Natural killer cell (primary cell): ENCODE results near the gene TXNDC16. TPM values are rescaled to one million over a fixed set of nuclear protein-coding genes. Genes with fewer than 3 reads are reported as not detected.

ENCODE experiments used
- ATAC-seq, 3 donors: fragments of 150-1000 bp in 2 of 3; fragments of 200-7000 bp in 1 of 3; cut with Tn5 transposase; 1 replicate in 1 of 3; 2 replicates in 2 of 3; pipeline ENCODE4 v1.10.0; 2021; ENCODE audit warnings: mild to moderate bottlenecking in 2 of 3, moderate library complexity in 2 of 3
- DNase-seq, 2 donors: peaks; one replicate each; pipeline versions ENCODE4 v3.0.0 to v3.0.0-alpha.2; 2013 to 2021; ENCODE audit warnings: mixed read lengths in 1 of 2
- H3K27ac ChIP-seq: one replicate; pipeline ENCODE4 v1.5.1; 2013; ENCODE audit warnings: mild to moderate bottlenecking, low read length
- H3K27me3 ChIP-seq: one replicate; pipeline ENCODE4 v1.6.1; 2013; ENCODE audit warnings: low read length; ENCODE audit not compliant: control insufficient read depth, insufficient read depth
- H3K36me3 ChIP-seq: one replicate; pipeline ENCODE4 v1.6.1; 2013; ENCODE audit warnings: low read length; ENCODE audit not compliant: control insufficient read depth, insufficient read depth
- H3K4me1 ChIP-seq: one replicate; pipeline ENCODE4 v1.6.1; 2013; ENCODE audit warnings: low read length; ENCODE audit not compliant: control insufficient read depth, insufficient read depth
- H3K4me3 ChIP-seq: one replicate; pipeline ENCODE4 v1.5.1; 2013; ENCODE audit warnings: low read length
- H3K9me3 ChIP-seq: one replicate; pipeline ENCODE4 v1.6.1; 2013; ENCODE audit warnings: low read length; ENCODE audit not compliant: control insufficient read depth, insufficient read depth
- H3K27ac Mint-ChIP-seq, 2 donors: one replicate each; pipeline ENCODE4 v1.8.0; 2022; ENCODE audit warnings: mild to moderate bottlenecking in 2 of 2, mixed read lengths in 2 of 2, moderate library complexity in 1 of 2
- H3K27me3 Mint-ChIP-seq, 2 donors: one replicate each; pipeline ENCODE4 v1.8.0; 2022; ENCODE audit warnings: low read depth in 2 of 2, mixed read lengths in 2 of 2
- H3K36me3 Mint-ChIP-seq: one replicate; pipeline ENCODE4 v1.8.0; 2022; ENCODE audit warnings: mixed read lengths
- H3K4me1 Mint-ChIP-seq, 2 donors: one replicate each; pipeline ENCODE4 v1.8.0; 2022; ENCODE audit warnings: mixed read lengths in 2 of 2
- H3K4me3 Mint-ChIP-seq: one replicate; pipeline ENCODE4 v1.8.0; 2022; ENCODE audit warnings: mild to moderate bottlenecking, moderate library complexity, mixed read lengths
- H3K9me3 Mint-ChIP-seq, 2 donors: one replicate each; pipeline ENCODE4 v1.8.0; 2022; ENCODE audit warnings: mixed read lengths in 2 of 2
- CTCF ChIP-seq: fragments of 200-600 bp; IDR thresholded peaks from one replicate; pipeline ENCODE4 v1.8.0; 2022; ENCODE audit warnings: antibody characterized with exemption
- WGBS: methylation state at CpG from one replicate; pipeline ENCODE4 v1.1.7; 2013; ENCODE audit warnings: missing lambda C conversion rate; ENCODE audit not compliant: insufficient coverage; 5-methylcytosine and 5-hydroxymethylcytosine counted together
- intact Hi-C: fragments of 100-400 bp; cut with micrococcal nuclease; formaldehyde crosslinking; loops from one replicate; pipeline ENCODE4 v1.14.2; 2022
- total RNA-seq, 4 donors: library from RNA; stranded (reverse); fragments of 120-200 nt in 1 of 4; gene quantifications; one replicate each; pipeline versions ENCODE4 v1.2.3 to v1.2.4, GENCODE V29; 2013 to 2022

Gene TXNDC16
- total RNA-seq, 3 donors from 2014 or later (not counting 1 experiment from before 2014, with no cell fraction given) = 16.5 to 22.0 (median 20.7) TPM

GRCh38 chr14:52514046-52514811 is 38.1 kb downstream of the TXNDC16 start:
- Mint-ChIP-seq H3K27me3 (no peaks in the 10 kb centered on the region), H3K4me1 (no peaks in the 10 kb centered on the region), H3K36me3 (no peaks in the 10 kb centered on the region), H3K4me3 (no peak overlapping the region), H3K9me3 (no peaks in the 10 kb centered on the region), H3K27ac (no peak overlapping the region)
- no peak for TF ChIP-seq CTCF
- no peaks in the 10 kb centered on the region for H3K27me3 ChIP-seq
- H3K27ac ChIP-seq = no peak overlapping the region
- H3K36me3 ChIP-seq = peaks cover 3% of the 10 kb centered on the region
- 100% methylated on average over 2 of the region's 4 CpGs for WGBS
- ATAC-seq = no peak
- no peaks in the 10 kb centered on the region for H3K4me1 ChIP-seq
- intact Hi-C loops = no loop called here
- H3K9me3 ChIP-seq = no peaks in the 10 kb centered on the region
- DNase-seq = no peak
- no peak overlapping the region for H3K4me3 ChIP-seq

DNA sequence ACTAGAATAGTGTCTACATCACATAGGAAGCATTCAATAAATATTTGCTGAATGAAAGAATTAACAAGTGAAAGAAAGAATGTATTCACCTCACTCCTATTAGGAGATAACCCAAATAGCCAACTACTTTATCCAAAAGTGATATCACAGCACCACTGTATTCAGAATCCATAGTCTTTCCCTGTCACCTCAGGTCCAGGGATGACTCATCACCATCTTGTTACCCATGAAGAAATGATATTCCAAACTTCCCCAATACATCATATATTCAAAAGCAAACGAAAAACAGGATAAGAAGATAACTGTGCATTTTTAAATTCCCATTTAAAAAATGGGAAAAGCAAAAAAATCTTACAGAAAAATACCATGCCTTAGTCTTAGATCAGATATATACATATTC is 39.1 kb downstream of the TXNDC16 start:
- TF ChIP-seq CTCF = no peak
- no peaks in the 10 kb centered on the region for H3K9me3 ChIP-seq
- no peak overlapping the region for H3K4me3 ChIP-seq
- H3K4me3 Mint-ChIP-seq = no peak overlapping the region
- H3K36me3 ChIP-seq = peaks cover 3% of the 10 kb centered on the region
- intact Hi-C loops = no loop called here
- H3K36me3 Mint-ChIP-seq = no peaks in the 10 kb centered on the region
- H3K27me3 Mint-ChIP-seq = no peaks in the 10 kb centered on the region
- ATAC-seq = no peak
- H3K4me1 ChIP-seq = no peaks in the 10 kb centered on the region
- no CpG with 5 or more reads among the region's 1 CpG for WGBS
- DNase-seq = no peak
- no peak overlapping the region for H3K27ac Mint-ChIP-seq
- H3K9me3 Mint-ChIP-seq = no peaks in the 10 kb centered on the region
- no peaks in the 10 kb centered on the region for H3K4me1 Mint-ChIP-seq
- H3K27me3 ChIP-seq = no peaks in the 10 kb centered on the region
- H3K27ac ChIP-seq = no peak overlapping the region

DNA sequence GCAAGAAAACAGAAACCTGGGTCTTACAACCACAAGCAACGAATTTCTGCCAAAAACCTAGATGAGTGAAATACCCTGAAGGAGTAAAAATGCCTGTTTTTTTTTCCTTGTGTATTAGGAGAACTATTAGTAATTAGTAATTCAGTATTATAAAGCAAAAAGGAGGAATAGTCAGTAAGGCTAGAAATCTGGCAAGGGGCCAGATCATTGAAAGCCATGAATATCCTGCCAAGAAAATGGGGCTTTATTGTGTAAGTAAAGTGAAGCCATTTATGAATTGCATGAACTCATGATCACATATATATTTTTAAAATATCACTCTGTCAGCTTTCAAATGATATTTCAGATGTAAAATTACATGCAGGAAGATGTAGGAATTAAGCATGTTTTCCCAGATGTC is 57.9 kb downstream of the TXNDC16 start:
- Histone ChIP-seq H3K27ac (no peak overlapping the region), H3K27me3 (no peaks in the 10 kb centered on the region), H3K36me3 (peaks cover 4% of the 10 kb centered on the region), H3K4me1 (no peaks in the 10 kb centered on the region), H3K4me3 (no peak overlapping the region), H3K9me3 (peaks cover 4% of the 10 kb centered on the region)
- H3K27me3 Mint-ChIP-seq = no peaks in the 10 kb centered on the region
- TF ChIP-seq CTCF = no peak
- H3K4me1 Mint-ChIP-seq = peaks cover 0 to 6% of the 10 kb centered on the region in 2 donors
- intact Hi-C loops = no loop called here
- DNase-seq (no peak), ATAC-seq (no peak)
- no peak overlapping the region for H3K27ac Mint-ChIP-seq
- H3K4me3 Mint-ChIP-seq = no peak overlapping the region
- peaks cover 24% of the 10 kb centered on the region for H3K36me3 Mint-ChIP-seq
- WGBS = no CpG with 5 or more reads among the region's 1 CpG
- peaks cover 3 to 13% of the 10 kb centered on the region in 2 donors for H3K9me3 Mint-ChIP-seq
